Measurements from ENCODE around the gene SHH. TPM values are rescaled to one million over a fixed set of nuclear protein-coding genes. Genes with fewer than 3 reads are reported as not detected.
"Not testable (repeated sequence)": the region's sequence is repeated elsewhere in the genome, so short reads cannot be mapped to it uniquely, and the experiment has no call there.

Gene SHH
- total RNA-seq, 2 donors from 2014 or later = not detected

DNA sequence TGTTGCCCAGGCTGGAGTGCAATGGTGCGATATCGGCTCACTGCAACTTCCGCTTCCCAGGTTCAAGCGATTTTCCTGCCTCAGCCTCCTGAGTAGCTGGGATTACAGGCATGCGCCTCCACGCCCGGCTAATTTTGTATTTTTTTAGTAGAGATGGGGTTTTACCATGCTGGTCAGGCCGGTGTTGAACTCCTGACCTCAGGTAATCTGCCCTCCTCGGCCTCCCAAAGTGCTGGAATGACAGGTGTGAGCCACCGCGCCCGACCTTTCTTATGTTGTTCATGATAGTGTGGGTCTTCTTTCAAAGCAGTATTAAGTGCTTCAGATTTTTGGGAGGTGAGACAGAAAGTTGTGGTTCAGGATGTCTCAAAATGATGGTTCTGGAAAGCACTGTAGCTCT lies 26.0 kb upstream of the SHH start:
- peaks cover 28% of the 10 kb centered on the region for H3K27me3 Mint-ChIP-seq
- H3K4me1 Mint-ChIP-seq; H3K4me3 Mint-ChIP-seq; ATAC-seq; DNase-seq; H3K27ac Mint-ChIP-seq; H3K36me3 Mint-ChIP-seq (ENCODE audit: low read depth); H3K9me3 ChIP-seq (ENCODE audit: control insufficient read depth, low read length, poor library complexity, severe bottlenecking): not testable (repeated sequence)

DNA sequence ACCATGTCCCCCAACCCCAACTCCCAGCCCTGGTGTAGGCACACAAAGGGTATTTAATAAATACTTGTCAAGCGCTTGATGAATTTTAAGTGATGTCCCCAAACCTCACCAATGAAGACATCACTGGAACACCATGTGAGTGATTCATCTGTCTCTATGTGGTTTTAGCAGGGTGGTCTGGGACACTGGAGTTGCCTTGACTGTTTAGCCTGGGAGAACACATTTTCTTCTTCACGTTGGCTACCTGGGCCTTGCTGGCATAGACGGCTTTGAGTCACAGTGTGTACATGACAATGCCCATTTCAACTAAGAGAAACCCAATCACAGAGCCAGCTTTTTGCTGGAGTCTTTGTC lies 24.8 kb upstream of the SHH start:
- no peak for DNase-seq
- H3K4me1 Mint-ChIP-seq = peaks cover 2% of the 10 kb centered on the region
- H3K9me3 ChIP-seq (ENCODE audit: control insufficient read depth, low read length, poor library complexity, severe bottlenecking) = no peaks in the 10 kb centered on the region
- no peak overlapping the region for H3K4me3 Mint-ChIP-seq
- H3K27ac Mint-ChIP-seq = no peak overlapping the region
- peaks cover 30% of the 10 kb centered on the region for H3K27me3 Mint-ChIP-seq
- H3K36me3 Mint-ChIP-seq (ENCODE audit: low read depth) = no peaks in the 10 kb centered on the region
- no peak for ATAC-seq

DNA sequence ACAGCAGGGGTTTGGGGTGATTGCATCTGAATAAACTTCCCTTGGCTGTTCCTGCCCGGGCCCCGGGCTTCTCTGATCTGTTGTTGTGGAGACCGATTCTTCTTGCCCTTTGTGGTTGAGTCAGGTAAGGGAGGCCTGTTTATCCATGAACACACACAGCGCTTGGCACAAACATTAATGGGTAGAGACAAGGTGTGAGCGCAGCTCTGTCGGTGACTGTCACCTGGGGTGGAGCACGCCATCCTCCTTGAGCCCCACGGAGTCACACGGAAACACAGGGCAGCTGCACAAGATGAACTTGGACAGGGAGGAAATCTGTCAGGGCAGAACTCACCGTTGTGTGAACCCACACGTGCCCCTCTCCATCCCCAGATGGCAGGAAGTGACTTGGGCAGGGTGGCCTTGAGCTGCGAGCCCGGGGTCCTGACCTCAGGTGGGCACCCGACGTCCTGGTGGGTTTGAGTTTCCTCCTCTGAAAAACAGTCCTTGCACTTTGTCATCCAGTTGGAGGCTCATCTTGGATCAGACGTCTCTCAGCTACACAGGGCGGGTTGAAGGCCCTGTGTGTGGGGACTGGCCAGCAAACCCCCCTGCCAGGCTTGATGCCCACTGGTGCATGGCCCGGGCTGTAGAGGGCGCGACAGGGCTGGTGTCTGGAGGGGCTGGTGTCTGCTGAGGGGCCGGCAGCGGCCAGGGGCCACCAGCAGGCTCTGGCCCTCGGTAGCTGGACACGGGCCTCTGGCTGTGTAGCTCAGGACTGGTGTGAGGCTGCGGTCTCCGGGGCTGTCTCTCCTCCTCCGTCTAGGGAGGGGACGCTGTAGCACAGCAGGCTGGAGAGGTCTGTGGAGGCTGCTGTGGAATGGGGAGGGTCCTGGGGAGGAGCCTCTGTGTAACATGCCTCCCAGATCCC lies 24.2 kb upstream of the SHH start:
- H3K4me1 Mint-ChIP-seq = peaks cover 5% of the 10 kb centered on the region
- H3K9me3 ChIP-seq (ENCODE audit: control insufficient read depth, low read length, poor library complexity, severe bottlenecking) = no peaks in the 10 kb centered on the region
- H3K27ac Mint-ChIP-seq = no peak overlapping the region
- H3K36me3 Mint-ChIP-seq (ENCODE audit: low read depth) = no peaks in the 10 kb centered on the region
- ATAC-seq (no peak), DNase-seq (no peak)
- no peak overlapping the region for H3K4me3 Mint-ChIP-seq
- peaks cover 34% of the 10 kb centered on the region for H3K27me3 Mint-ChIP-seq

DNA sequence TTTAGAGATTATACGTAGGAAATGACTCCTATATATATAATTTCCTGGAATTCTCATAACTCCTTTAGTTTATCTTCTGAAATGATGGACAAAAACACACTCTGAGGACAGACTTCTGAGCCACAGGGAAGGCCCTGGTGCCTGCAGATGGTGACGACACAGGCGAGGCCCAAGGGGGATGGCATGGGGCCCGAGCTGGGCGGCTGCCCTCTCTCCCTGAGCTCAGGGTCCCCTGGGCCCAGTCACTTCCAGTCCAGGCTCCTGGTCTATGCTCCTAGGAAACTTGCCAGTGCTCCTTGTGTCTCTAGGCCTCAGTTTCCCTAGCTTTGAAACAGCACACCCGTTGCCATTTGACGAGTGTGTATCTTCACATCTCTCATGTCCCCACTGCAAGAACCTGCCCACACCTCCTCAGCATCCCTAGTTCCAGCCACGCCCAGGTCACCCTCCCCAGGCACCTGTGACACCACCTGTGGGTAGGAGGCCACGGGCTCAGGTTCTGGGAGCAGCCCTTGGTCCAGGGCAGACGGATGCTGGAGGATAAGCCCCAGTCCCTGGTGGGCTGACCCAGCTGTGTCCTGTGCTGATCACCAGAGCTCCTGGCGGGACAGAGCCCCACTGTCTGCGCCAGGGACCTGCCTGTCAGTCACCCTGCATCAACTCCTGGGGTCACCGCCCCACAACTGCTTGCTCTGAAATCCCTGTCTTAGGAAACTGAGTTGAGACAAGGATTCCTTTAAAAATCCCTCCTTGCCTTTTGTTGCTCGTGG lies 23.4 kb upstream of the SHH start:
- Mint-ChIP-seq H3K27me3 (peaks cover 33% of the 10 kb centered on the region), H3K36me3 (ENCODE audit: low read depth) (no peaks in the 10 kb centered on the region), H3K27ac (no peak overlapping the region), H3K4me1 (peaks cover 5% of the 10 kb centered on the region), H3K4me3 (no peak overlapping the region)
- no peak for ATAC-seq
- DNase-seq = no peak
- no peaks in the 10 kb centered on the region for H3K9me3 ChIP-seq (ENCODE audit: control insufficient read depth, low read length, poor library complexity, severe bottlenecking)

DNA sequence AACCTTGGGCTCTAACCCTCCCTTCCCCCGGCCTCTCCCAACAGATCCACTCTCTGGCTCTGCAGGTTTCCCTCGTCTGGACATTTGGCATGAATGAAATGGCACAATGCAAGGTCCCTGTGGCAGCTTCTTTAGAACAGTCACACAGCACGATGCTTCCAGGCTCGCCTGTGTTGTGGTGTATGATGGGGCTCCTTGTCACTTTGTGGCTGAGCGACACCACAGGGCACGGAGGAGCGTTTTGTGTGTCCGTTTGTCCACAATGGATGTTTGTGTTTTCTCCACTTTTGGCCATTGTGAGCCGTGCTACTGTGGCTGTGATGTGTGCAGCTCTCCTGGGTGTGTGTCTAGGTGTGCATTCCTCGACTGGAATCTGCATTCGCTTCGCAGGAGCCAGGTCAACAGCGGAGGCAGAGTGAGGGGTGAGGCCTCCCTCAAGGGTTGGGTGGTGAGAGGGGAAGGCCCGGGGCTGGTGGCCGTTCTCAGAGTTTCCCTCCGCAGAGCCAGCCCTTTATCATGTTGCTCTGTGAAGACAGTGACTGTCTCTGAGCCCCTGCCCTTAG lies 22.3 kb upstream of the SHH start:
- H3K27me3 Mint-ChIP-seq = peaks cover 29% of the 10 kb centered on the region
- H3K27ac Mint-ChIP-seq = no peak overlapping the region
- no peaks in the 10 kb centered on the region for H3K36me3 Mint-ChIP-seq (ENCODE audit: low read depth)
- DNase-seq = no peak
- no peak for ATAC-seq
- H3K9me3 ChIP-seq (ENCODE audit: control insufficient read depth, low read length, poor library complexity, severe bottlenecking) = no peaks in the 10 kb centered on the region
- no peak overlapping the region for H3K4me3 Mint-ChIP-seq
- peaks cover 5% of the 10 kb centered on the region for H3K4me1 Mint-ChIP-seq

DNA sequence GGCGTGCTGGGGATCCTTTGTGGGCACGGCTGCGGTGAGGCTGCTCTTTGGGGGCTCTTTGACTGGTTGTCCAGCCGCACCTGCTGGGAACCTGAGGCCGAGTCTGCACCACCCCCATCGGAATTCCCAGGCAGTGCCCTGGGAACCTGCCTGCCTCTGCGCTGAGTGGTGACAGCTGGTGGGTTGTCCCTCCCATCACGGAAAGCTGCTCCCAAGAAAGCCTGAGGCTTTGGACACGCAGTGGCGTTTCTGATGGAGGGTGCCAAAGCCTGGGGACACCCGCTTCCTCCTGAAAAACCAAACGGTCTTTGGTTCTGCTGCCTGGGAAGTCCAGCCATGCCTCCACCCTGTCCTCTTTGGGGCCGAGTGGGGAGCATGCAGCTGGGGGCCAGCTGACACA lies 21.4 kb upstream of the SHH start:
- H3K36me3 Mint-ChIP-seq (ENCODE audit: low read depth) = no peaks in the 10 kb centered on the region
- no peaks in the 10 kb centered on the region for H3K9me3 ChIP-seq (ENCODE audit: control insufficient read depth, low read length, poor library complexity, severe bottlenecking)
- DNase-seq = no peak
- ATAC-seq = no peak
- H3K4me3 Mint-ChIP-seq = no peak overlapping the region
- no peak overlapping the region for H3K27ac Mint-ChIP-seq
- H3K27me3 Mint-ChIP-seq = peaks cover 22% of the 10 kb centered on the region
- H3K4me1 Mint-ChIP-seq = peaks cover 3% of the 10 kb centered on the region

DNA sequence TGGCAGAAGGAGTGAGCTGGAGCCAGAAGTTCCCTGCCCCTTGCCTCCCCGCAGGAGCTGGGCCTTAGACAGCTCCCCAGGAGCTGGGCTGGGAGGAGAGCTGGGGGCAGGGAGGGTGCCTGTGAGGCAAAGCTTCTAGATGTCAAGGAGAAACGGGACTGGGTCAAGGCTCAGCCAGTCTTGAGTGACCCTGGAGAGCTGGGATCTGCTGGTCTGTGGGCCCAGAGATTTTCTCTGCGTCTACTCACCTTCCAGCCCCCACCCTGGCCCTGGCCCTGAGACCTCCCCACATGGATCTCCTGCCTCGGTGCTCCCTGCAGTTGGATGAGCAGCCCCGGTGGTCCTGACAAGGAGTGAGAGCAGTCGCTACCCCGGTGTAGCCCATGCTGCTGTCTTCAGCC lies 20.3 kb upstream of the SHH start:
- no peak overlapping the region for H3K27ac Mint-ChIP-seq
- peaks cover 3% of the 10 kb centered on the region for H3K4me1 Mint-ChIP-seq
- ATAC-seq = no peak
- H3K27me3 Mint-ChIP-seq = peaks cover 22% of the 10 kb centered on the region
- no peak overlapping the region for H3K4me3 Mint-ChIP-seq
- no peaks in the 10 kb centered on the region for H3K9me3 ChIP-seq (ENCODE audit: control insufficient read depth, low read length, poor library complexity, severe bottlenecking)
- H3K36me3 Mint-ChIP-seq (ENCODE audit: low read depth) = no peaks in the 10 kb centered on the region
- DNase-seq = no peak

DNA sequence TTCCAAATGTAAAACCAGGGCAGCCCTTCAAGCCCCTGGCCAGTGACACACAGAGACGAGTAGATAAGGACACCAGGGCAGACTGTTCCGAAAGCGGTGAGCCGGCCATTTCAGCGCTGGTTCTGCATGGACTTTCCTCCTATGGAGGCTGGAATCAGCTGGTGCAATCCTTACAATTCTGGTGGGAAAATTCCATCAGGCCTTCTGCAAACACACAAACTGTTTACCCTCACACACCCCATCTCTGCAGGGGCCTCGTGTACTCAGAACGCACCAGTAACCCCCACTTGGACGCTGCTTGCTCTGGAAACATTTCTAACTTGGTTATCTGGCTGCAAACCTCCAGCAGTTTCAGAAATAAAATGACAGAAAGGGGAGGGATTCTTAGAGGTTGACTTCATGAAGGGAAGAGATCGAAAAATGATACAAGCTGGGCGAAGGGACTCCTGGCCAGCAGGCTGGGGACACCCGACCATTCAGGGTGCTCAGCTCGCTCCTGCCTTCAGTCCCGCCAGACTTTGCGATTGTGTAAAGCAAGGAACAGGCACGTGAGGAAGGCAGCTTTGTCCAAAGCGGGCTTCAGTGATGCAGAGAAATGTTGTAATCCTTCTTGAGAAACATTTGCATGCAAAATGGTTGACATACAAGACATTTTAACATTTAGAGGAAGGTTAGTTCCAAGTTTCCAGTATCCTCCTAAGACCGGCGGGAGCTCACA lies 19.7 kb upstream of the SHH start:
- ATAC-seq = no peak

DNA sequence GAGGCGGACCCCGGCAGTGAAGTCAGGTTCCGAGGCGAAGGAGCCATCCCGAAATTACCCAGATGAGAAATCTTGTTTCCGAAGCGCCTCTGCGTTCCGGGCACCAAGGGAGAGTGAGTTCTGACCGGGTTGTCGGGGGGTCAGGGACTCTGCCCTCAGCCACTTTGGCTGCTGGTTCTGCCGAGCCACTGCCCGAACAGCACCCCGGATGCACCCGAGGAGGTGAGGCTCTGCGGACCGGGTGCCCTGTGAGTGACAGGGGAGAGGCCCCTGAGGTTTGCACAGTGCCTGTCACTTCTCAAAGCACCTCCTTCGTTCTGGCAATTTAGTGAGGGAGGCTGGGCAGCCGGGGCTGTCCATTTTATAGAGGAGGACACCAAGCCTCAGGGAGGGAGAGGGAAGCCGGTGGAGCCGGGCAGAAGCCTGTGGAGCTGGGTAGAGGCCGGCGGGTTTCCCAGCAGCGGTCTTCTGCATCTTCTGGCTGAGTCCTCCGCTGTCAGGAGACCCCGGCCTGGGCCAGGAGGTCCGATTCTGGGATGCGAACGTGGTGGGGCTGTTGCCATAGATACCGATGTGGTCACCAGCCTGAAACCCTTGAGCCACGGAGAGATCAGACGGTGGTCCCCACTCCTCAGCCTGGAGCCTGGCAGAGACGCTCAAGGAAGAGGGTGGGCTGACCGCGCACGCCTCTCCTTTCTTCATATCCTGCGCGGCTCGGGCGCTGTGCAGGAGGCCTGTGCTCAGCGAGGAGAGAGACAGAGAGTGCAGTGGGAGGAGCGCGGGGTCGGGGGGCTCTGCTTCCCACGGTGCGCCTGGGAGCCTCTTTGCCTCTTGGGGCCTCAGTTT lies 18.9 kb upstream of the SHH start:
- Mint-ChIP-seq H3K36me3 (ENCODE audit: low read depth) (no peaks in the 10 kb centered on the region), H3K4me3 (no peak overlapping the region), H3K4me1 (peaks cover 3% of the 10 kb centered on the region), H3K27me3 (peaks cover 30% of the 10 kb centered on the region), H3K27ac (no peak overlapping the region)
- no peak for ATAC-seq
- no peaks in the 10 kb centered on the region for H3K9me3 ChIP-seq (ENCODE audit: control insufficient read depth, low read length, poor library complexity, severe bottlenecking)
- no peak for DNase-seq

More for the DNA sequence above, 19.7 kb upstream of the SHH start:
- Mint-ChIP-seq H3K27ac (no peak overlapping the region), H3K36me3 (ENCODE audit: low read depth) (no peaks in the 10 kb centered on the region), H3K4me3 (no peak overlapping the region), H3K4me1 (peaks cover 3% of the 10 kb centered on the region), H3K27me3 (peaks cover 23% of the 10 kb centered on the region)
- no peaks in the 10 kb centered on the region for H3K9me3 ChIP-seq (ENCODE audit: control insufficient read depth, low read length, poor library complexity, severe bottlenecking)
- DNase-seq = no peak

DNA sequence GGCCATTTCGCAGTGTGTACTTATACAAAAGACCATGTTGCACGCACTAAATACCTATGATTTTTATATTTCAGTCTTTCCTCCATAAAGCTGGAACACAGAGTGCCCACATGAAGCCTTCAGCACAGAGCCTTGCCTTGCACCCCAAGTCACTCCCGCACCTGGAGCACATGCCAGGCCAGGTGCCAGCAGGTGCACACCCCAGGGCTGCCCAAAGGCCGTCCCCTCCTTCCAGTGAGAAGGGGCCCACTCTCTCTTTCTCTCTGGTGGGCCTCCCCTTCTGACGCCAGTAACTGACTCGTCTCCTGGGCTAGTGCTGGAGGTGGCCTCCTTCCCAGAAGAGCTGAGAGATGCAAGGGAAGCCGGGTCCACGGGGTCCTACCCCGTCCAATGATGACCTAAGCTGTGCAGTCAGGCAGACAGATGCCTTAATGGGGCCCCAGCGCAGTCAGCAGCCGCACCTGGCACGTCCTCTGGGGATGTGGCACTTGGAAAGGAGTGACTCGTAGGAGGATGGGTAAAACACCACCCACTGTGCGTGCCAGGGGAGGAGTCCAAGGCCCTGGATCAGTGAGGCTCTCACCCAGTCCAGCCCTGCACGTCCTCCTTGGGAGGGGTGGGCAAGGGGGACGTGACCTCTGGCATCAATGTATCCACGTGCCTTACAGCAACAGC lies 17.7 kb upstream of the SHH start:
- peaks cover 37% of the 10 kb centered on the region for H3K27me3 Mint-ChIP-seq
- no peak overlapping the region for H3K27ac Mint-ChIP-seq
- H3K9me3 ChIP-seq (ENCODE audit: control insufficient read depth, low read length, poor library complexity, severe bottlenecking) = no peaks in the 10 kb centered on the region
- H3K36me3 Mint-ChIP-seq (ENCODE audit: low read depth) = no peaks in the 10 kb centered on the region
- ATAC-seq (no peak), DNase-seq (no peak)
- no peak overlapping the region for H3K4me3 Mint-ChIP-seq
- H3K4me1 Mint-ChIP-seq = peaks cover 3% of the 10 kb centered on the region

DNA sequence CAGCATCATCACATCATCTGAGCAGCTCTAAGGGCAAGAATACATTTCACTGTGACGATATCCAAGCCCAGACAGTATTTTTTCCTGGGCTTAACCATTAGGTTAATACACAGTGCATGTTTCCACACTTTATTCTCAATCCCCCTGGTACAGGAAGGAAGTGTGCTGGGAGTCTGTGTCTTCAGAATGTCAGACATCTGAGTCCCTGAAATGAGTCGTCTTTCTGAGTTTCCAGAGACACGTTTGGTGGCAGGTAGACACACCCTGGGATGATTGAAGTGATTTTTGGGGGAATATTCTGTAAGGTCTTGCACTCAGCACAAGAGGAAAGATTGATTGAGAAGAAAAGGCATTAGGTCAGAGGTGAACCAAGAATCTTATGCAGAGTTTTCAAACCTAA lies 13.1 kb upstream of the SHH start:
- no peak for ATAC-seq
- H3K9me3 ChIP-seq (ENCODE audit: control insufficient read depth, low read length, poor library complexity, severe bottlenecking) = no peaks in the 10 kb centered on the region
- no peak overlapping the region for H3K4me3 Mint-ChIP-seq
- no peak overlapping the region for H3K27ac Mint-ChIP-seq
- no peaks in the 10 kb centered on the region for H3K4me1 Mint-ChIP-seq
- DNase-seq = no peak
- H3K27me3 Mint-ChIP-seq = peaks cover 62% of the 10 kb centered on the region
- no peaks in the 10 kb centered on the region for H3K36me3 Mint-ChIP-seq (ENCODE audit: low read depth)

DNA sequence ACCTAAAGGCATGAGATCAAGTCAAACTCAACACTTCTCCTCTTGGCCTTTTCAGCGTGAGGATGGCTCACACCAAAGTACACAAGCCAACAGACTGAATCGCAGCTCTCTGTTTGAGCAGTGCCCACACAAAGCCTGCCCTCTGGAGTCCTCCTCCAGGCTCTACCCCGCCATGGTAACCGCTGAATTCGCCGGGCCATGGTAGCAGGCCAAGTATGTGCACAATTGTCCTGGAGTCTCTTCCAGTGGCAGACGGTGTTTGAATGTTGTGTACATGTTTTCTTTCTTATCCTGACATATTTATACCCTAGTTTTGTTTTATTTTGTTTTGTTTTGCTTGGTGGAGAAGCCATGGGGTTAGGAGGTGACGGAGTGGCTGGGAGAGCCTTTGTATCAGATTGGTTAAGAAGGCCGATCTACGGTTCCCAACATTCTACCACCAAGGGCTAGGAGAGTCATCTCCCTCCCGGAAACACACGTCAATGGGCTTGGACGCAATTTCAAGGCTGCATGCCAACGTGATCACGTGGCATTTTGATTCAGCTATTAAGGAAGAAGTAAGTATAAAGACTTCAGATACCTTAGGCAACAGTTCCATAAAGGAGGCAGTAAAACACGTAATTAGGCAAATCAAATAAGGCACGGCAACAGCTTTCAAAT lies 12.1 kb upstream of the SHH start:
- Mint-ChIP-seq H3K4me1 (no peaks in the 10 kb centered on the region), H3K27ac (no peak overlapping the region), H3K36me3 (ENCODE audit: low read depth) (no peaks in the 10 kb centered on the region), H3K27me3 (peaks cover 62% of the 10 kb centered on the region), H3K4me3 (no peak overlapping the region)
- ATAC-seq = no peak
- DNase-seq = no peak
- H3K9me3 ChIP-seq (ENCODE audit: control insufficient read depth, low read length, poor library complexity, severe bottlenecking) = no peaks in the 10 kb centered on the region
